Gastrocnemius medialis (tissue), 4 donors: ENCODE measurements around the gene MEN1. TPM values are rescaled to one million over a fixed set of nuclear protein-coding genes. Genes with fewer than 3 reads are reported as not detected.
A peak's percentile ranks its signal among the peaks of the same experiment; 100 is the strongest.

Experiments used
- ATAC-seq, 2 donors: fragments of 150-250 bp; one replicate each; pipeline ENCODE4 v1.9.1; 2016
- DNase-seq, 2 donors: peaks; one replicate each; pipeline ENCODE4 v3.0.0-alpha.2; 2019
- H3K27ac ChIP-seq, 4 donors: fragments of 200-600 bp; sonication (generic); 1 replicate in 1 of 4; 2 replicates in 3 of 4; pipeline ENCODE4 v1.5.1; 2016 to 2018; ENCODE audit warnings: mild to moderate bottlenecking in 2 of 4, moderate library complexity in 1 of 4
- H3K27me3 ChIP-seq, 3 donors: fragments of 200-600 bp; sonication (generic) in 2 of 3; 1 replicate in 1 of 3; 2 replicates in 2 of 3; pipeline versions ENCODE4 v1.5.1 to v1.6.0; 2016 to 2019; ENCODE audit warnings: mild to moderate bottlenecking in 1 of 3, moderate library complexity in 1 of 3
- H3K36me3 ChIP-seq, 2 donors: fragments of 200-600 bp; sonication (generic) in 1 of 2; one replicate each; pipeline ENCODE4 v1.5.1; 2017 to 2018
- H3K4me1 ChIP-seq, 2 donors: fragments of 200-600 bp; sonication (generic) in 1 of 2; one replicate each; pipeline ENCODE4 v1.5.1; 2016 to 2017; ENCODE audit warnings: mild to moderate bottlenecking in 2 of 2
- H3K4me3 ChIP-seq, 4 donors: fragments of 200-600 bp; sonication (generic) in 3 of 4; 1 replicate in 1 of 4; 2 replicates in 3 of 4; pipeline ENCODE4 v1.5.1; 2016 to 2019; ENCODE audit warnings: mild to moderate bottlenecking in 2 of 4
- H3K9me3 ChIP-seq, 3 donors: fragments of 200-600 bp; sonication (generic) in 2 of 3; 1 replicate in 1 of 3; 2 replicates in 2 of 3; pipeline ENCODE4 v1.5.1; 2016 to 2019
- POLR2A ChIP-seq, 2 donors: fragments of 450-650 bp; IDR thresholded peaks; one replicate each; pipeline ENCODE4 v1.6.1; 2017; ENCODE audit warnings: antibody characterized with exemption in 2 of 2, mild to moderate bottlenecking in 2 of 2, moderate library complexity in 2 of 2
- in situ Hi-C, 4 donors: fragments of 200-750 bp; cut with MboI; loops; one replicate each; pipeline versions ENCODE4 v1.15.0 to v1.8.0; 2017; ENCODE audit warnings: low sequenced_read_pairs in 4 of 4
- intact Hi-C: fragments of 100-400 bp; cut with DNase I; formaldehyde crosslinking; loops from one replicate; pipeline ENCODE4 v1.15.1; 2023; ENCODE audit warnings: low total_unique reads
- total RNA-seq, 4 donors: library from RNA; depleted of rRNA; stranded (reverse); fragments of >200 nt; gene quantifications; one replicate each; pipeline versions ENCODE4 v1.1.0 to v1.2.3, GENCODE V29; 2016
- TF ChIP-seq, protein P1 (sequence below), 5 experiments: fragments of 450-650 bp in 3 of 5; fragments of 200-600 bp in 2 of 5; sonication (generic) in 2 of 5; IDR thresholded peaks in 4 of 5; conservative IDR thresholded peaks in 1 of 5; 1 replicate in 4 of 5; 2 replicates in 1 of 5; pipeline ENCODE4 v1.5.1; 2016 to 2019; ENCODE audit warnings: antibody characterized with exemption in 5 of 5, mild to moderate bottlenecking in 3 of 5, moderate library complexity in 3 of 5

MEN1 gene
- total RNA-seq, 4 donors from 2014 or later: 7.4 to 12.2 (median 9.8) TPM

- no peak for ATAC-seq
- H3K4me3 ChIP-seq: no peak overlapping the region
- in situ Hi-C loops: no loop called here
- TF ChIP-seq, protein P1, sequence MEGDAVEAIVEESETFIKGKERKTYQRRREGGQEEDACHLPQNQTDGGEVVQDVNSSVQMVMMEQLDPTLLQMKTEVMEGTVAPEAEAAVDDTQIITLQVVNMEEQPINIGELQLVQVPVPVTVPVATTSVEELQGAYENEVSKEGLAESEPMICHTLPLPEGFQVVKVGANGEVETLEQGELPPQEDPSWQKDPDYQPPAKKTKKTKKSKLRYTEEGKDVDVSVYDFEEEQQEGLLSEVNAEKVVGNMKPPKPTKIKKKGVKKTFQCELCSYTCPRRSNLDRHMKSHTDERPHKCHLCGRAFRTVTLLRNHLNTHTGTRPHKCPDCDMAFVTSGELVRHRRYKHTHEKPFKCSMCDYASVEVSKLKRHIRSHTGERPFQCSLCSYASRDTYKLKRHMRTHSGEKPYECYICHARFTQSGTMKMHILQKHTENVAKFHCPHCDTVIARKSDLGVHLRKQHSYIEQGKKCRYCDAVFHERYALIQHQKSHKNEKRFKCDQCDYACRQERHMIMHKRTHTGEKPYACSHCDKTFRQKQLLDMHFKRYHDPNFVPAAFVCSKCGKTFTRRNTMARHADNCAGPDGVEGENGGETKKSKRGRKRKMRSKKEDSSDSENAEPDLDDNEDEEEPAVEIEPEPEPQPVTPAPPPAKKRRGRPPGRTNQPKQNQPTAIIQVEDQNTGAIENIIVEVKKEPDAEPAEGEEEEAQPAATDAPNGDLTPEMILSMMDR (IDR thresholded peaks at IDR 0.05 in 4 of 5, conservative IDR thresholded peaks at IDR 0.05 in 1 of 5): no peak
- no peak for TF ChIP-seq POLR2A (IDR thresholded peaks at IDR 0.05)
- H3K36me3 ChIP-seq: peaks cover 17 to 100% of the 10 kb centered on the region in 2 donors
- no peaks in the 10 kb centered on the region for H3K27me3 ChIP-seq
- intact Hi-C loops: no loop called here
- H3K27ac ChIP-seq: peak overlapping the region in 3 of 4 donors; percentile 98 to 100 (median 99)
- no peak for DNase-seq
- H3K4me1 ChIP-seq: peaks cover 65 to 66% of the 10 kb centered on the region in 2 donors
- no peaks in the 10 kb centered on the region for H3K9me3 ChIP-seq
These were observed 38.5 kb downstream of the MEN1 start for GRCh38 chr11:64771861-64772260.

GRCh38 chr11:64770120-64770519 lies 40.2 kb downstream of the MEN1 start:
- H3K27me3 ChIP-seq: no peaks in the 10 kb centered on the region
- DNase-seq (peak in 1 of 2 donors; percentile 6), ATAC-seq (no peak)
- intact Hi-C loops: no loop called here
- no peak overlapping the region for H3K4me3 ChIP-seq
- H3K36me3 ChIP-seq: peaks cover 17 to 100% of the 10 kb centered on the region in 2 donors
- peaks cover 54 to 55% of the 10 kb centered on the region in 2 donors for H3K4me1 ChIP-seq
- H3K9me3 ChIP-seq: no peaks in the 10 kb centered on the region
- in situ Hi-C loops: no loop called here
- H3K27ac ChIP-seq: peak overlapping the region in 2 of 4 donors; percentile 5 to 99
- TF ChIP-seq POLR2A (IDR thresholded peaks at IDR 0.05): no peak

DNA sequence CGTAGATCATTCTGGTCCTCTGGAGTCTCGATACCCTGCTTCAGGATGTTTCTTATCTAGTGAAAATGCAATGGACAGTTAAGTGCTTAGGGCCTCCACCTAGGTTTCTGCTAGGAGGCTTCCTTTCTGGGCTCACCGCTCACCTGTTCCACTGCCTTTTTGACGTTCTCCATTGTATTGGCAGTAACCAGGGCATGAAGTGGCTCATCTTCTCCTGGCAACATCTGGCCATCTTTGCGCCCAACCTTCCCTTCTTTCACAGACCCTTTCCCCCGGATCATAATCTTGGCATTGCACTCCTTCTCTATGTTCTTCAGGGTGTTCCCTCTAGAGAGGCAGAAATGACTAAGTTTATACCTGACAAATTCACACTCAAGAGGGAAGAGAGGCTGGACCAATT lies 41.1 kb downstream of the MEN1 start:
- peaks cover 54 to 55% of the 10 kb centered on the region in 2 donors for H3K4me1 ChIP-seq
- ATAC-seq (no peak), DNase-seq (peak in 1 of 2 donors; percentile 4)
- in situ Hi-C loops: no loop called here
- H3K9me3 ChIP-seq: no peaks in the 10 kb centered on the region
- no peaks in the 10 kb centered on the region for H3K27me3 ChIP-seq
- H3K36me3 ChIP-seq: peaks cover 17 to 100% of the 10 kb centered on the region in 2 donors
- peak overlapping the region in 3 of 4 donors; percentile 5 to 99 (median 9) for H3K27ac ChIP-seq
- intact Hi-C loops: no loop called here
- no peak for TF ChIP-seq POLR2A (IDR thresholded peaks at IDR 0.05)
- TF ChIP-seq, protein P1 (IDR thresholded peaks at IDR 0.05 in 4 of 5, conservative IDR thresholded peaks at IDR 0.05 in 1 of 5): no peak
- no peak overlapping the region for H3K4me3 ChIP-seq

DNA sequence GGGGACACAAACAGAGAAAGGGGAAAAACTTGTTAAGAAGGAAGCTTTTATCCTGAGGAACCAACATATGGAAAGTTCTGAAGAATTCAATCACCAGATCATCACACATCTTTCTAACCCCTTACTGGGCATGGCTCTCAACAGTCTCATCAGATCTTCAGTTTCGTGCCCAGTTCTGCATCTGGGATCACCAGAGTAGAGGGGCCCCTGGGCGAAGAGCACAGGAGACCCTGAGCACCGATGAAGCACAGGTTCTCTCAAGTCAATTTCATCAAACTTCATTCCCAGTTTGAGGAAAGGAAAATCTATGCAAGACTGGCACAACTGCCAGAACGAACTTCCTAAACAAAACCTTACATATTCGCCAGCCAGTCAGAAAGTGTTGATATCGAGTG lies 42.1 kb downstream of the MEN1 start:
- intact Hi-C loops: no loop called here

More for the DNA sequence above, 42.1 kb downstream of the MEN1 start:
- in situ Hi-C loops: no loop called here
- H3K4me1 ChIP-seq: peaks cover 54 to 55% of the 10 kb centered on the region in 2 donors
- H3K9me3 ChIP-seq: no peaks in the 10 kb centered on the region
- peak overlapping the region; percentile 48 to 99 (median 62) for H3K27ac ChIP-seq
- DNase-seq (peak in 1 of 2 donors; percentile 3), ATAC-seq (no peak)
- H3K27me3 ChIP-seq: no peaks in the 10 kb centered on the region
- TF ChIP-seq, protein P1 (IDR thresholded peaks at IDR 0.05 in 4 of 5, conservative IDR thresholded peaks at IDR 0.05 in 1 of 5): no peak
- no peak for TF ChIP-seq POLR2A (IDR thresholded peaks at IDR 0.05)
- no peak overlapping the region for H3K4me3 ChIP-seq
- H3K36me3 ChIP-seq: peaks cover 17 to 95% of the 10 kb centered on the region in 2 donors
